NCI-H345 treated with DMSO at 0.1 percent for 48 hours (cell line): ENCODE measurements around the gene GRK4.
"Not testable (repeated sequence)": the region's sequence is repeated elsewhere in the genome, so short reads cannot be mapped to it uniquely, and the experiment has no call there.

Experiments
- DNase-seq: peaks from one replicate; lab custom pipeline; 2025; ENCODE audit not compliant: unreplicated experiment; lab: John Stamatoyannopoulos, UW

Gene GRK4

DNA sequence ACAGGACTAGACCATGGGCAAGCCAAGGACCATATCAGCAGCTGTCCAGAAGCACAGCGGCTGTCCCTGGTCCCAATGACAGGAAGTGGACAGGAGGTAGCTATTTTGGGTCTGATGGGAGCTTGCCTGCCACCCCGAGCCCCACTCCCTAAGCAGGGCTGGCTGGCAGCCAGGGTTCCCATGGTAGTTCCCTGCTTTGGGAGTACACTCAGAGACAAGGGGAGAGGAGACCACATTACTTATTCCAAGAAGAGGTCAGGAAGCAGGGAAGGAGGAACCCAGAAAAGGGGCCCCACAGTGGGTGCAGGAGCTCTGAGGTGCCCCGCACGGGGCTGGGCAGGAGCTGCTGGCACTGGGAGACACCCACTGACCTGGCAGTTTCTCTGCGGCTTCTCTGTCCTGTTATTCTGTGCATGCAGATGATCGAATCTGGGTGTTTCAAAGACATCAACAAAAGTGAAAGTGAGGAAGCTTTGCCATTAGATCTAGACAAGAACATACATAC lies 74.6 kb downstream of the GRK4 start:
- DNase-seq = no peak

DNA sequence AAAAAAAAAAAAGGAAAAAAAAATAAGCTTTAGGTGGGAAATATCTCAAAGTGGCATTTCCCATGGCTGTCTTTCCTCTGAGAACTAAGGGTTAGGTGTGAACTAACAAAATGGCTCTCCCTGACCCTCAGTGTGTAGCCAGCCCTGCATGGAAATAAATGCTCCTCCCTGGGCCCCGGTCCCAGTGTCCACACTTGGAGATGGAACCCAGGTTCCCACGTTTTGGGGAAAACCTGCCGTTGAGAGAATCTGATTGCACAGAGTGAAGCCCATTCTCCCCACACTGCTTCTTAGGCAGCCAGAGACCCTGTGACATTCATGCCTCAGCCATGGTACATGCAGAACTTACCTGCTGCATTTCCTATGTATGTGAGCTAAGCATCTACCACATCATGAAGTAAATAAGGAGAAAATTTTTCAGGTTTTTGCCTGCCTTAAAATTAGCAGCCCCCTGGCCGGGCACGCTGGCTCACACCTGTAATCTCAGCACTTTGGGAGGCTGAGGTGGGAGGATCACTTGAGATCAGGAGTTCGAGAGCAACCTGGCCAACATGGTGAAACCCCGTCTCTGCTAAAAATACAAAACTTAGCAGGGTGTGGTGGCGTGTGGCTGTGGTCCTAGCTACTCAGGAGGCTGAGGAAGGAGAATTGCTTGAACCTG lies 76.5 kb downstream of the GRK4 start:
- no peak for DNase-seq

DNA sequence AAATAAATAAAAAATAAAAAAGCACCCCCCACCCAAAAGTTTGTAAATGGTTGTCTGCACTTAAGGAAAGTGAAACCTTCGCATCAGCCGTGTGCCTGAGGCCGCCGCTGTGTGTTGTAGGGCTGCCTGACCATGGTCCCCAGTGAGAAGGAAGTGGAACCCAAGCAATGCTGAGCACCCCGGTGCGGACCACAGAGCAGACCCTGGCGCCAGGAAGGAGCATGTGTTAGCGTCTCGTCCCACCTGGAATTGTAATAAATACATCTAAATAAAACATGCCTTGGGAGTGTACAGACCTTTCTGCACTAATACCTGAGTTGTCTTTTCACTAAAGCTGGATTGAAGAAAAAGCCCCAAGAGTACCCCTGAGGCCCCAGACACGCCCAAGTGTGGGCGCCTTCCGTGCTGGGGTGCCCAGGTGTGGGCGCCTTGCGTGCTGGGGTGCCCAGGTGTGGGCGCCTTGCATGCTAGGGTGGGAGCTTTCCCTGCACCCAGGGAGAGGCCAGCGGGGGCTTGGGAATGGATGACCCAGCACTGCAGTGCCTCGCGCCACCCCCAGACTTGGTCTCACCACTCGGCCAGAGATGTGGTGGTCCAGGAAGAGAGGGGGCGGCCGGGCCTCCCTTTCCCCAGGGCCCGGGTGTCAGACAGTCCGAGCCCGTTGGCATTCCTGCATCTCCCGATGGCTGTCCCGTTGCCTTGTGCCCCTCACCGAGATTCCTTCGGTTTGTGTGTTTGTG lies 77.3 kb downstream of the GRK4 start:
- no peak for DNase-seq

DNA sequence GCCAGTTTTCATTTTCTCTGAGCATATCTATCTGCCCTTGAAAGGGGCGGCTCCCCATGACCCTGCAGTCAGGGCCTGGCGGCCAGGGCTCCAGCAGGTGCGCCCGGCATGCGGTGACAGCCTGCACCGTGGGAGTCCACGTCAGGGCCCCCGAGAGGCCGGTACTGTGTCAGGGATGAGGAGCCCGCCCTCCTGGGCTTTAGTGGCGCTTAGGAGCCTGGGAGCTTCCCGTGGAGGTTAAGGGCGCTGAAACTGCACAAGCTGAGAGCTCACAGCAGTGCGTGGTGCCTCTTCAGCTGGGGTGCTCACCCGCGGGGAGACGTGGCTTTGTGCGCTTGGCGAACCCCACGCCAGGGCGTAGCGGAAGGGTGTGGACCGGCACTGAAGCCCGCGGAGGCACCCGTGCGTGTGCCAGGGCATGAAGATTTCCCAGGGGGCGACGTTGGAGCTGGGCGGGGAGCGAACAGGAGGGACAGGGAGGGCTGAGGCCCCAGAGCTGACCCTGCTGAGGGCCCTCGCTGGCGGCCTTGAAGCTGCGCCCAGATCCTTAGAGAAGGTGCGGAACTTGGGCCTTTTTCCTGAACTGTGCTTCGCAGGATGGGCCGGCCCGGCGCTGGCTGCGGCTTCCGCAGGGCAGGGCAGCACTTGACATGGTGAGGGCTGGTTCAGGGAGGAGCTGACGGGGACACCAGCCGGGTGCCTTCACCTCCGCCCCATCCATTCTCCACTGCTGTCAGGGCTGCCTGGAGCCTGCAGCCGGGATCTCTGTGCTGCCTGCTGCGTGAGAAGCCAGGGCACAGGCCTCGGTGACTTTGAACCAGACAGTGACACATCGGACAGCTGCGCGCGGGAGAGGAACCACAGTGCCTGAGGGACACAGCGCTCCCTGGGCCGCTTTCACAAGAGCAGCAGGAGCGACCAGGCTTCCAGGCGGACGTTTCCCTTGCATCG lies 78.1 kb downstream of the GRK4 start:
- DNase-seq = no peak

DNA sequence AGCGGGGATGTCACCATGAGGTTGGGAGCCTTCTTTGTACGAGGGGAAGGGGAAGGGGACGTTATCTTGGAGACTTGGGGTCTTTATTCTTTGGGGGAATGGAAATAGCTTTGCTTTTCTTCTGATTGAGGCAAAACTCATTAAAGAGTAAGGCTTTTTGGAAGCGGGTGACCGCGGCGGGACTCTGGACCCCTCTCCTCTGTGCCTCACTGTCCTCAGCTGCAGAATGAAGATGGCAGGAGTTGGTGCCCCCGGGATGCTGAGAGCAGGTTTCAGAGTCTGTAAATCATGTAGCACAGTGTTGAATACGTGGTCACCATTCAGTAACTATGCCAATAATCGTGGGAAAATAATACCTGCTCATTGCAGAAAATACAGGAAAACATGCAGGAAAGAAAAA lies 78.9 kb downstream of the GRK4 start:
- no peak for DNase-seq

DNA sequence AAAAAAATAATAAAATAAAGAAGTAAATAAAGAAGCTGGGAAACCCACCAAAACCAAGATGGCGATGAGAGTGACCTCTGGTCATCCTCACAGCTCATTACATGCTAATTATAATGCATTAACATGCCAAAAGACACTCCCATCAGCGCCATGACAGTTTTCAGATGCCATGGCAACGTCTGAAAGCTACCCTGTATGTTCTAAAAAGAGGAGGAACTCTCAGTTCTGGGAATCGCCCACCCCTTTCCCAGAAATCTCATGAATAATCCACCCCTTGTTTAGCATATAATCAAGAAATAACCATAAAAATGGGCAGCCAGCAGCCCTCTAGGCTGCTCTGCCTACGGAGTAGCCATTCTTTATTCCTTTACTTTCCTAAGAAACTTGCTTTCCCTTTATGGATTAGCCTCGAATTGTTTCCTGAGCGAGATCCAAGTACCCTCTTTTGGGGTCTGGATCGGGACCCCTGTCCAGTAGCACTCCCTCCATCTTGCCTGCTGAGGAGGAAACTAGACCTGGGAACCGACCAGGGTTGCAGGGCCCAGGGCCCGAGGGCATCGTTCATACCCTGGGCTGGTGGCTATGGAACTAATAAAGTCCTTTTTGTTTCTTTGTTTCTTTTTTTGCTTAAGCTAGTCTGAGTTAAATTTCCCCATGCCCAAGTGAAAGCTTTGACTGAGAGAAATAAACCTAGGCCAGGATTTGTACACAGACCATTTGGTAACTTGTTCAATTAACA lies 80.1 kb downstream of the GRK4 start:
- no peak for DNase-seq

DNA sequence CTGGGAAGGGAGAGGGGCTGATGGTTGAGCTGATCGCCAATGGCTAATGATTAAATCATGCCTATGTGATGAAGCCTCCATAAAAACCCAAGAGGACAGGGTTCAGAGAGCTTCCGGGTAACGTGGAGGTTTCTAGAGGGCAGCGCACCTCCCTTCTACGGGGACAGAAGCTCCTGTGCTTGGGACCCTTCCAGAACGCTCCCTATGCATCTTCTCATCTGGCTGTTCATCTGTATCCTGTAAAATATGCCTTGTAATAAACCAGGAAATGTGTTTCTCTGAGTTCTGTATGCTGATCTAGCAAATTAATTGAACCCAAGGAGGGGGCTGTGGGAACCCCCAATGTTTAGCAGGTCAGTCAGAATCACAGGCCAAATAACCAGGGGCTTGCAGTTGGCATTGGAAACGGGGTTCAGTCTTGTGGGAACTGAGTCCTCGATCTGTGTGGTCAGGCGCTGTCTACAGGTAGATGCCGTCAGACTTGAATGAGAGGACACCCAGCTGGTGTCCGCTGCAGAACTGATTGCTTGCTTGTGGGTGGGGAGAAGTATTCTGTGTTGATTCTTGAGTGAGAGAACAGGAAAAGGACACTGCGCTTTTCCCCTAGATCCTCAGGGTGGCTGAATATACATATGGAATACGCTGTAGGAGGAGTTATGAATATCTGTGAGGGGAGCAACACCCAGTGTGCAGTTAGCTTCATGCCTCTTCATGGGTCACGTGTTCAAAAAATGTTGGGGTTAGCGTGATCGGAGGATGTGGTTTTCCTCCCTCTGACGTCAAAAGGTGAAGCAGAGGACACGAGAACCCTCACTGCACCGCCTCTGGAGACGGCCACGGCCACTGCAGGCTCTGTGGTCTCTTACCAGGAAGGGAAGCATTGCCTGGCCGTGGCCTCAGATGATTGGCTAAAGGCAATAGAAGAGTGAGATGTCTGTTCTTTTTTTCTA lies 81.8 kb downstream of the GRK4 start:
- DNase-seq = no peak

DNA sequence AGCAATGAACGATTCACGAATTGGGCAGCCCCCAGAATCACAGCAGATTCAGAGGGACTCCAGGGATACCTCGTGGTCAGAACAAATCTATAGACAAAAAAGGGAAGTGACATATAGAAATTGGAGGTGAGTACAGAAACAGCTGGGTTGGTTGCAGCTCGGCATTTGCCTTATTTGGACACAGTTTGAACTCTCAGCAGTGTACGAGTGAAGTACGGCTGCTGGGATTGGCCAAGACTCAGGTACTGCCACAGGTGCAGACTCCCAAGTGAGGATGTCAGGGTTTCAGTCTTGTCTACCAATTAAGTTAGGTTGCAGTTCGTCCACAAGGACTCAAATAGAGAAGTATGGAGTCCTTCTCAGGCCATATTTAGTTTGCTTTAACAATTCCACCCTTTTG lies 82.8 kb downstream of the GRK4 start:
- no peak for DNase-seq

DNA sequence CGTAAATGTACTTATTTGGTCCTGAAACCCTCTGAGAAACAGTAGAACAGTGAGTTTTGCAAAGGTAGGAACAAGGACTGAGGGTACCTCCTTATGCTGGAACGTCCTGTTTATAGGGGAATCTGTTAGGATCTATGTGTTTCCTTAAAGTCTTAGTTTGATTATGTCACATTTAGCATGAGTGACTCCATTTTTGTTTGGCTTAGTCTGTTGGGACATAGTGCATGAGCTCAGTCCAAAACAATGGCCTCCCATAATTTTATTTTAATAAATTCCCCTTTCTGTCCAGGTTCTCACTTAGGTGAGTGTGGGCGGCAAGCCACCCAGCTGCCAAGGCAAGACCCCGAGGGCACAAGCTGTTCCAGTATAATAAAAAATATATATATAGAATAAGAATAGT lies 83.3 kb downstream of the GRK4 start:
- DNase-seq = no peak

DNA sequence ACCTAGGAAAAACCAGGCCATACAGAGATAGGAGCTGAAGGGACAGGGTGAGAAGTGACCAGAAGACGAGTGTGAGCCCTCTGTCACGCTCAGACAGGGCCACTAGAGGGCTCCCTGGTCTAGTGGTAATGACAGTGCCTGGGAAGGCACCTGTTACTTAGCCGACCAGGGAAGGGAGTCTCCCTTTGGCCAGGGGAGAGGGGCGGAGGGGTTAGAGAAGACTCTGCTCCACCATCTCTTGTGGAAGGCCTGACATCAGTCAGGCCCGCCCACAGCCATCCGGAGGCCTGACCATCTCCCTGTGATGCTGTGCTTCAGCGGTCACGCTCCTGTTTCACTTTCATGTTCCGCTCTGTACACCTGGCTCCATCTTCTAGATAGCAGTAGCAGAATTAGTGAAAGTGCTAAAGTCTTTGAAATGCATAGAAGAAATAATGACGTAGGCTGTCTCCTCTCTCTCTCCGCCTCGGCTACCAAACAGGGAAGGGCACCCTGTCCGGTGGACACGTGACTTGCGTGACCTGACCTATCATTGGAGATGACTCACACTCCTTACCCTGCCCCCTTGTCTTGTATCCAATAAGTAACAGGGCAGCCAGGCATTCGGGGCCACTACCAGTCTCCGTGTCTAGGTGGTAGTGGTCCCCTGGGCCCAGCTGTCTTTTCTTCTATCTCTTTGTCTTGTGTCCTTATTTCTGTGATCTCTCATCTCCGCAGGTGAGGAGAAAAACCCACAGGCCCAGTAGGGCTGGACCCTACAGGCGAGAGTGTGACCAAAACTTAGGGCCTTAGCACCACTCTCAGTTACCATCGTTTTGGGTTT lies 84.3 kb downstream of the GRK4 start:
- DNase-seq = peak; percentile 33

DNA sequence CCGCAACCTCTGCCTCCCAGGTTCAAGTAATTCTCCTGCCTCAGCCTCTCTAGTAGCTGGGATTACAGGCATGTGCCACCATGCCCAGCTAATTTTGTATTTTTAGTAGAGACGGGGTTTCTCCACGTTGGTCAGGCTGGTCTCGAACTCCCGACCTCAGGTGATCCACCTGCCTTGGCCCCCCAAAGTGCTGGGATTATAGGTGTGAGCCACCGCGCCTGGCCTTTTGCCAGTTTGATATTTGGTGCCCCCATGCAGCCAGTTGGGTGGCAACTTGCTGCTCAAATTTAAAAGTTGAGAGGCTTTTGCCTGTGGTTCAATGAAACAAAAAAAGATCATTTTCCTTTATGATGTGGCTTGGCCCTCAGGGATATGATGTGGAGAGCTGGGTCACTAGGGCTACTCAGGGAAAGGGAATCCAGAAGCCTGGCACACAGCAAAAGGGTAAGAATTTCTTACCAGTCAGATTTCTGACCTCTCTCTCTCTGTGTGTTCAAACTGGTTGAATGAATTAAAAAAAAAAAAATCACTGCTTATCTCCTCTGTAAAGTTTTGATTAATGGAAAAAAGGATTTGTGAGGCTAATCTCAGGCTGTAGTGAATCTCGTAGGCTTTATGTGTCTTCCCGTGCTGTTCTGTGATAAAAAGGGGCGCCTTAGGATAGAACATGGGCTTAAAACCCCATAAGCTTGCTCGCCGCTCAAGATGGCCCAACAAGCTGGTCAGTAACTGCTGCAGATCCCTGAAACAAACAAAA lies 87.9 kb downstream of the GRK4 start:
- not testable (repeated sequence) for DNase-seq

DNA sequence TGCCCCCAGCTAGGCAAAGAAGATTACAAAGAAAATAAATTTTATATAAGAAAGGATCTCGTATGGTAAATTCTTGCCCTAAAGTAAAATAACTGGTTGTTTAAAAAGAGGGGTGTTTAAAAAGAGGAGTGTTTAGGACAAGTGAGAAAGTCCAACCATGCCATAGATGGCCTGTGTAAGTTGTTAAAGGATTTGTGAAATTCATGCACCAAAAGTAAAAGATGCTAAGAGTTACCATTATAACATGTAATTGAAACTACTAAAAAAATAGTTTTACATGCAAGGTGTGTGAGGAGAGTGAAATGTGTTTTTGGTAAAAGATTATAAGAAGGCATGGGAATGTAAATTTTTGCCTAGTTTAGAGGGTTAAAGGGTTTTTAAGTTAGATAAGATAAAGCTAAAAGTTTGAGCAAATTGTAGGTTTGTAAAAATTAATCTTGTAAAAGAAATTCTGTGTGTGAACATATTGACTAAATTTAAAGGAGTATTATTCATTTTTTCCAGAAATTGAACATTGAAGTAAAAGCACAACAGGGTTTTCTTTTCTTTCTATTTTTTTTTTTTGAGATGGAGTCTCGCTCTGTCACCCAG lies 90.9 kb downstream of the GRK4 start:
- no peak for DNase-seq

DNA sequence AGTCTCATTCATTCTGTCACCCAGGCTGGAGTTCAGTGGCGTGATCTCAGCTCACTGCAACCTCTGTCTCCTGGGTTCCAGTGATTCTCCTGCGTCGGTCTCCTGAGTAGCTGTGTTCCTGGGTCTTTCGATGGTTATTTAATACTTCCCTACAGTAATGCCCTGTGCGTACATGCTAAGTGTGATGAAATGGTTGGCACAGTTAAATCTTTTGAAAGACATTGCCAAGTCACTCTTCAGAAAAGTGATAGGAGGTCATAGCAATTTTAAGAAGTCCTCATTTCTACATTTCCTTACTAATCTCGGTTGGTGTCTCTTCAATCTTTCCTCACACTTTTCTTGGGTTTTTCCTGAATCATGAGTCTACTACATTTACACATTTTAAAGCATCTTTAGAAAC lies 96.6 kb downstream of the GRK4 start:
- DNase-seq = no peak

DNA sequence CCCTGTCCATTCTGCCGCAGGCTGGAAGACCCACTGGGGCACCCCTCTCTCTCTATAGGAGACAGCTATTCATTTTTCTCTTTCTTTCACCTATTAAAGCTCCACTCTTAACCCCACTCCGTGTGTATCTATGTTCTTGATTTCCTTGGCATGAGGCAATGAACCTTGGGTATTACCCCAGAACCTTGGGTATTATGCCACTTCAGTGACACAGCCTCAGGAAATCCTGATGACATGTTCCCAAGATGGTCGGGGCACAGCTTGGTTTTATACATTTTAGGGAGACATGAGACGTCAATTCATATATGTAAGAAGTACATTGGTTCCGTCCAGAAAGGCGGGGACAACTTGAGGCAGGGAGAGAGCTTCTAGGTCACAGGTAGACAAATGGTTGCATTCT lies 97.6 kb downstream of the GRK4 start:
- DNase-seq = no peak

DNA sequence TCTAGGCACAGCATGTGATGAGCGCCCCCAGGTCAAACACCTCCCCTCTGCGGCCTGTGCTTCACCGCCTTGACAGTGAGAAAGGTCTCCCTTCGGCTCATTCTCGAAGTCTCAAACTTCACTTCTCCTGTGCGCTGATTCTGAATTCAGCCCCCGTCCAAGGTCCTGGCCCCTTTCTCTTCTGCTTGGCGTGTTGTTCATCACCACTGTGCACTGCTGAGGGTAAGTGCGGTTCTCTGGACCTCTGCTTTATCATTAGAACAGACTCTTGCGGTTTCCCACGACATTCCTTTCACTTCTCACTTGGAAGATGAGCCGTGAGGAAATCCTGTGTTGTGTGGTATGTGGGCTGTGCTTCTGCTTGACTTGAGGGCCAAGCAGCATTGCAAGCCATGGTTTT lies 99.1 kb downstream of the GRK4 start:
- DNase-seq = no peak

DNA sequence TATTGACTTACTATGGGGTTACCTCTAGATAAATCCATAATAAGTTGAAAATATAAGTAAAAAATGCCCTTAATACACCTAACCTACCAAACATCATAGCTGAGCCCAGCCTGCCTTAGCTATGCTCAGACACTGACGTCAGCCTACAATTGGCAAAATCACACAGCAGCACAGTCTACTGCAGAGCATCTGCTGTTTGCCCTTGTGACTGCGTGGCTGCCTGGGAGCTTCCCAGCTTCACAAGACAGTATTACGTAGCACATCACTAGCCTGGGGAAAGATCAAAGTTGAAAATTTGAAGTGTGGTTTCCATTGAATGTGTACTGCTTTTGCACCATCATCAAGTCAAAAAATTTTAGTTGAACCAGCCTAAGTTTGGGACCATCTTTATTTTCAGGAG lies 102.2 kb downstream of the GRK4 start:
- DNase-seq = no peak

DNA sequence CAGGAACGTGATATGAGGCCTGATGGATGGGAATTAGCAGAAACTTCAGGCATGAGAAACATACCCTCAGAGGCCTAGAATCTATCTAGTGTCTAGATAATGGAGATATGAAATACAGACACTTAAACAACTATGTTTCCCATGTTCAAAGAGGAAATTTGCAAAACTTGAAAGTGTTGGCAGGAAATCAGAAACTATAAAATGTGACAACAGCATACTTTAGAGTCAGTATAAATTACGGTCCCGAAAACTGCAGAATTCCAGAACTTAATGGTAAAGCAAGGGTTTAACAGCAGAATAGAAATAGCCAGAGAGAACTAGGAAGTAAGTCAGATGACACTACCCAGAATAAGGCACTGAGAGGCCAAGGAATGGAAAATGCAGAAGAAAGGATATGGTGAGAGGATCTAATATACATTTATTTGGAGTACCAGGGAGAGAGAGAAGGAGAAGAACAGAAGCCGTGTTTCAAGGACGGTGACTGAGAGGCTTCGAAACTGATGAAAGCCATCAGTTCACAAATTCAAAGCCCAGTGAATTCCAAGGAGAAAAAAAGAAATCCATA lies 103.5 kb downstream of the GRK4 start:
- no peak for DNase-seq
